ENCODE measurements around the gene SLAMF6.

- no peak for TF ChIP-seq POLR2A (IDR thresholded peaks at IDR 0.05)
- TF ChIP-seq POLR2AphosphoS5 (IDR thresholded peaks at IDR 0.05) = no peak
Measured at GRCh38 chr1:160460214-160460642, 62.8 kb downstream of the SLAMF6 start.
